ENCODE measurements around the gene DPP6. TPM values are rescaled to one million over a fixed set of nuclear protein-coding genes. Genes with fewer than 3 reads are reported as not detected.

The DPP6 gene
- total and polyA plus RNA-seq, 9 of the 15 experiments (the other 6 are each of a cell fraction or from before 2014, with no cell fraction given): not detected

GRCh38 chr7:154709840-154710520 lies 657.8 kb downstream of the DPP6 start:
- Histone ChIP-seq H3K79me2 (ENCODE audit: control insufficient read depth, insufficient read depth, low read length) (no peaks in the 10 kb centered on the region), H3K4me1 (replicated peaks in 1 of 2; ENCODE audit: control insufficient read depth in 2 of 2, insufficient read depth in 2 of 2, low read length in 2 of 2) (no peaks in the 10 kb centered on the region), H3K9me1 (ENCODE audit: control insufficient read depth, insufficient read depth, low read length) (no peaks in the 10 kb centered on the region), H3K27me3 (ENCODE audit: control insufficient read depth in 2 of 2, insufficient read depth in 2 of 2, low read length in 2 of 2) (peaks cover 5 to 15% of the 10 kb centered on the region in 2 experiments), H2AFZ (ENCODE audit: low read depth, low read length) (no peak overlapping the region), H3K4me3 (no peak overlapping the region), H4K20me1 (replicated peaks; ENCODE audit: control insufficient read depth, insufficient read depth, low read length) (no peaks in the 10 kb centered on the region), H3K27ac (ENCODE audit: extremely low read depth, low read depth, low read length) (no peak overlapping the region), H3K9ac (ENCODE audit: insufficient read depth in 1 of 2, low read depth in 2 of 2, low read length in 2 of 2) (no peak overlapping the region), H3K4me2 (ENCODE audit: insufficient read depth, low read length) (no peak overlapping the region), H3K9me3 (replicated peaks; ENCODE audit: control insufficient read depth, insufficient read depth, low read depth, low read length) (no peaks in the 10 kb centered on the region), H3K36me3 (ENCODE audit: control insufficient read depth, insufficient read depth, low read length) (no peaks in the 10 kb centered on the region)
- intact Hi-C loops (cut with micrococcal nuclease) (no loop called here), in situ Hi-C loops (cut with MboI) (no loop called here)
- ChIA-PET POLR2A (no interaction called here), CTCF (ENCODE audit: low intra/inter-chr PET ratio) (no interaction called here)
- BruUV-seq (replicated peaks): no TSS peak
- no peak for ATAC-seq
- no peak for DNase-seq (ENCODE audit: extremely low read depth in 1 of 4, low spot score in 3 of 4)
- FAIRE-seq: no peak
- WGBS (ENCODE audit: insufficient coverage, low coverage, missing lambda C conversion rate): 2% methylated on average over 6 of the region's 6 CpGs
- TF ChIP-seq DEAF1 (CRISPR knock-in tag; IDR thresholded peaks at IDR 0.05): no peak
- peak; percentile 32; the same call in 1 of the 2 replicates for TF ChIP-seq ATF3 (IDR thresholded peaks at IDR 0.05)
- TF ChIP-seq ATF3 (CRISPR knock-in tag; conservative IDR thresholded peaks at IDR 0.05): no peak
- no peak for TF ChIP-seq ZNF764 (CRISPR knock-in tag; IDR thresholded peaks at IDR 0.05; ENCODE audit: low read depth)
- peak; percentile 55 for TF ChIP-seq RFX1 (IDR thresholded peaks at IDR 0.05)
- TF ChIP-seq CEBPG (CRISPR knock-in tag; IDR thresholded peaks at IDR 0.05): no peak
- no peak for TF ChIP-seq CEBPG (tag; conservative IDR thresholded peaks at IDR 0.05 in 1 of 2, IDR thresholded peaks at IDR 0.05 in 1 of 2)
- no peak for TF ChIP-seq BCOR (IDR thresholded peaks at IDR 0.05)
- TF ChIP-seq ZNF384 (IDR thresholded peaks at IDR 0.05; ENCODE audit: low read depth, low read length): no peak
- no peak for TF ChIP-seq FOXA3 (CRISPR knock-in tag; conservative IDR thresholded peaks at IDR 0.05 in 1 of 2, IDR thresholded peaks at IDR 0.05 in 1 of 2)
- TF ChIP-seq HINFP (tag; conservative IDR thresholded peaks at IDR 0.05; ENCODE audit: low read depth): no peak
- no peak for TF ChIP-seq ZBTB43 (CRISPR knock-in tag; IDR thresholded peaks at IDR 0.05)
- no peak for TF ChIP-seq PBX2 (CRISPR knock-in tag; IDR thresholded peaks at IDR 0.05; ENCODE audit: low read depth)
- 0 out of 2 replicates have a peak, but pooled peaks have one; percentile 22 for TF ChIP-seq PBX2 (tag; conservative IDR thresholded peaks at IDR 0.05; ENCODE audit: low read depth)
